Retinal pigment epithelial cell (primary cell): ENCODE results near the gene MAML3.
A peak's percentile ranks its signal among the peaks of the same experiment; 100 is the strongest.
"Not testable (repeated sequence)": the region's sequence is repeated elsewhere in the genome, so short reads cannot be mapped to it uniquely, and the experiment has no call there.

Experiments used
- DNase-seq: peaks from one replicate; pipeline ENCODE4 v3.0.0-alpha.2; 2010; ENCODE audit warnings: low read depth
- H3K4me3 ChIP-seq: 2 replicates; pipeline ENCODE4 v1.5.1; 2011; ENCODE audit warnings: mild to moderate bottlenecking, low read length, control low read depth, moderate library complexity
- TF ChIP-seq, protein P1 (sequence below): conservative IDR thresholded peaks from 2 replicates; pipeline ENCODE4 v1.5.1; 2011; ENCODE audit warnings: low read depth, low read length, control low read depth, inconsistent platforms

MAML3 gene

DNA sequence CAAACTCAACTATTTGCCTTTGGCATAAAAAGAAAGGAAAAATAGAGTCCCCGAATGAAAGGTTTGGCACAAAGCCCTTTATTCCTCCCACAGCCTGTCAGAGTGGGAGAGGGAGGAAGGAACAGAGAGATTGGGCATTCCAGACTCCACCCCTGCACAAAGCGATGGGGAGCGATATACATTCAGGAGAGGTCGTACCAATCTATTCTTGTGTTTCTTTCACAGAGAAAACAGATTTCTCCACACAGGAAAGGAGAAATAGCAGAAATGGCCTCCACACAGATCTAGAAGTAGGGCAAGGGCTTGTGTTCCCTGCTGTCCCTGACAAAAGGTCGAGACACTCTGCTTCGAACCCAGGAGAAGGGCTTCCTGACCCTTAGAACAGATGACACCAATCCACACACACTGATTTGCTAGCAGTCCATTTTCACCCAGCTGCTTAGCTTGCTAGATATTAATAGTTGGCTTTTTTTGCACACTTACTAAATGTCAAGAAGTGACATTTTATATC lies 197.4 kb downstream of the MAML3 start:
- TF ChIP-seq, protein P1, sequence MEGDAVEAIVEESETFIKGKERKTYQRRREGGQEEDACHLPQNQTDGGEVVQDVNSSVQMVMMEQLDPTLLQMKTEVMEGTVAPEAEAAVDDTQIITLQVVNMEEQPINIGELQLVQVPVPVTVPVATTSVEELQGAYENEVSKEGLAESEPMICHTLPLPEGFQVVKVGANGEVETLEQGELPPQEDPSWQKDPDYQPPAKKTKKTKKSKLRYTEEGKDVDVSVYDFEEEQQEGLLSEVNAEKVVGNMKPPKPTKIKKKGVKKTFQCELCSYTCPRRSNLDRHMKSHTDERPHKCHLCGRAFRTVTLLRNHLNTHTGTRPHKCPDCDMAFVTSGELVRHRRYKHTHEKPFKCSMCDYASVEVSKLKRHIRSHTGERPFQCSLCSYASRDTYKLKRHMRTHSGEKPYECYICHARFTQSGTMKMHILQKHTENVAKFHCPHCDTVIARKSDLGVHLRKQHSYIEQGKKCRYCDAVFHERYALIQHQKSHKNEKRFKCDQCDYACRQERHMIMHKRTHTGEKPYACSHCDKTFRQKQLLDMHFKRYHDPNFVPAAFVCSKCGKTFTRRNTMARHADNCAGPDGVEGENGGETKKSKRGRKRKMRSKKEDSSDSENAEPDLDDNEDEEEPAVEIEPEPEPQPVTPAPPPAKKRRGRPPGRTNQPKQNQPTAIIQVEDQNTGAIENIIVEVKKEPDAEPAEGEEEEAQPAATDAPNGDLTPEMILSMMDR, result no peak
- H3K4me3 ChIP-seq, result no peak overlapping the region
- no peak for DNase-seq

DNA sequence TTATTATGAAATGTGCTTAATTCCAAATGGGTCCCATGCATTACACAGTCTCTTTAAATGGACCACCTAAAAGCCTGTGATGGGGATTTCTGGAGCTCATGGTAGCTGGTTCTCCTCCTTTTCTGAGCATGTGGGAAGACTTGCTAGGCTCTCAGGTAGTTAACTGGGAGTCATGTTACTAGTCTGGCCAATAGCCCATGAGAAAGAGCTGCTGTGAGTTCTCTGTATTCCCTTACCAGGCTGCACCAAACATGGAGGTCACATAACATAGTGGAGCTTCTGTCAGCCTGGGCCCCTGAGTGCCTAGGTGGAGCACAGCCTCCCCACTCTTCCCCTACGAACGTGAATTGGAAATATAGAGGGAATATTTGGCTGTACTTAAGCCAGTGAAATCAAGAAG lies 198.4 kb downstream of the MAML3 start:
- TF ChIP-seq, protein P1, result no peak
- no peak overlapping the region for H3K4me3 ChIP-seq
- no peak for DNase-seq

DNA sequence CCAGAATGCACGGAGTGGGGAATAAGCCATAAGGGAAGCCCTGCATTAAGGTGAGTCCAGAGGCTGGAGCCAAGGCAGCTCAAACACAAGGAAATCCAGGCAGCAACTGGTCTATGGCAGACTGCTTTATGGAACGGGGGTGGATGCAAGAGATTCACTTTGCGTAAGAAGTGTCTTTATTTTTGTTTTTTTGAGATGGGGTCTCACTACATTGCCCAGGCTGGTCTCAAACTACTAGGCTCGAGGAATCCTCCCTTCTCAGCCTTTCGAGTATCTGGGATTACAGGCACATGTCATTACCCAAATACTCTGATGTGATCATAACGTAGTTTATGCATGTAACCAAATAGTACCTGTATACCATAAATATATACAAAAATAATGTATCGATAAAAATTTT lies 199.5 kb downstream of the MAML3 start:
- TF ChIP-seq, protein P1, result no peak
- no peak for DNase-seq
- no peak overlapping the region for H3K4me3 ChIP-seq

DNA sequence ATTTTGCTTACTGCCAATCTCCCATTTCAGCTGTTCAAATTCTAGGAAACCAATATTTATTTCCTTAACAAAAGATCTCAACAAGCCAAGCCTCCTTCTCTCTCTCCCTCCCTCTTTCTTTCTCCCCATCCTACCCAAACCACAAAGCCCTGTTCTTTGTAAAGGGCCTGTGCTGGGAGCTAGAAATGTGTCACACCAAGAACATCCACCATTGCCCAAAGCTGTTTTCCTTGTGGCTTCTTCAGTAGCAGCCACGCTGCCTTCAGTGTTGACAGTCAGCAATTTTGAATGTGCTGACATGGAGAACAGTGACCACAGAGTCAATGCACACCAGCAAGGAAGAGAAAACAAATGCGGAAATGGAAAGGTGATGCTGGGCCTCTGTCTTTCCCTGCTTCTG lies 203.0 kb downstream of the MAML3 start:
- DNase-seq, result no peak
- H3K4me3 ChIP-seq, result no peak overlapping the region
- TF ChIP-seq, protein P1, result no peak

DNA sequence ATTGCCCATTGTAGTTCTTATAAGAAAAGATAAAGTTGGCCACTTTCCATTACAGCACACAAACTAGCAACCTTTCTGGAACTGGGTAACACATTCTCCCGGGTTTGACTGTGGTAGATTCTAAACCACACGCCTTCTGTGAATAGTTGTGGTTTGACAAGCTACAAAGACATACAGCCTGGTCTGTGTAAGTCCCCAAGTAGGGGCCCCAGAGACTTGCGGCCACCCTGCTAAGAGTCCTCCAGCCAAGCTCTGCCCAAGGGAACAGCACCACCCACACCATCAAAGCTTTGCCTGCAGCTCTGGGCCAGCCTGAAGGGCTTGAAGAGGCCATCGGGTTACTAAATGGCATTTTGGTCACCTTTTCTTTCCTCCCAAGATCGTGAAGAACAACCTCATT lies 203.4 kb downstream of the MAML3 start:
- TF ChIP-seq, protein P1, result no peak
- H3K4me3 ChIP-seq, result no peak overlapping the region
- no peak for DNase-seq

DNA sequence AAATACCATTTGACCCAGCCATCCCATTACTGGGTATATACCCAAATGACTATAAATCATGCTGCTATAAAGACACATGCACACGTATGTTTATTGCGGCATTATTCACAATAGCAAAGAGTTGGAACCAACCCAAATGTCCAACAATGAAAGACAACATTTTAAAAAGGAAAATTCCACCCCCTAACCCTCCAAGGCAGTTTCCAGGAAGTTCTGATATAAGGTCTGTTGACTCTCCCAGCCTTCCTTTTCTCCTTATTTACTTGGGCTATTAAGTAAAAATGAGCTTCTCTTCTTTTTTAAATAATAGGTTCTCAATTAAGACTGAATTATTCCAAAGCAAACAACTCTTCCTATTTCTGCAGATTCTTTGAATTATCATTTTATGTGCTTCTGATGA lies 209.1 kb downstream of the MAML3 start:
- not testable (repeated sequence) for DNase-seq, H3K4me3 ChIP-seq

DNA sequence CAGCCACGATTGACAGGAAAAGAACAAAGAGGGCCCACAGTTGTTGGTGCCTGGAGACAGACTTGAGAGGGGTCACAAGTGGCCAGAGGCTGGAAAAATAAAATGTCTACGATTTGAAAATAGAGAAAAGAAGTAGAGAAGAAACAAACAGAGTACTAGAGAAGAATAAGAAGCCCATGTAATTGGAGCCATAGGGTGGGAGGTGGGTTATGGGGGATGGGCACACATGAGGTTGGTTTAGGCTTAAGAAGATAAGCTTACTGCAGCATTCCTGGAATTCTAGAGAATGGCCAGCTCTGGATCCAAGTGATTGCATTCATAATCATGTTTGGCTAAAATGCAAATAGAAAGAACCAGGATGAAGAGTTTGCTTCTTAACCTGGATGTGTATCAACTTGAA lies 210.7 kb downstream of the MAML3 start:
- DNase-seq, result peak; percentile 69
- TF ChIP-seq, protein P1, result no peak
- H3K4me3 ChIP-seq, result no peak overlapping the region

DNA sequence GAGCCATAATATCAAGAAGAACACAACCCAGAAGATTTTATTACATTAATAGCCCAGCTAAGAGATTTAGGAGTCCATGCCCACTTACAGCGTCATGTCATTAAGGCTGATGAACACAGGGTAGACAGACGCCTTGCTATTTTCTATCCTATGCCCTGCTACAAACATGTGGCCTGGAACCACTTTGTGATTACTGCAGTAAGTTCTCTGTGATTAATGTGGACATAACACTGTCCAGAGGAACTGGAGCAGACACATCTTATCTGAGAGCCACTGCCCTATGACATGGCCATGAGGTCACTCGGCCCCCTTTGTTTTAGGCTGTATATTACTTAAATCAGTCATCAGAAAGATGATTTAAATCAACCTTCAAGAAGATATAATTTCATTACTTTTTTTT lies 211.7 kb downstream of the MAML3 start:
- no peak for DNase-seq
- TF ChIP-seq, protein P1, result no peak
- H3K4me3 ChIP-seq, result no peak overlapping the region
